Tibial artery (tissue), 4 donors: ENCODE measurements around the gene LMBRD1.
"Not testable (repeated sequence)": the region's sequence is repeated elsewhere in the genome, so short reads cannot be mapped to it uniquely, and the experiment has no call there.

Experiments
- DNase-seq, 2 donors: peaks; one replicate each; pipeline ENCODE4 v3.0.0-alpha.2; 2019
- H3K27ac ChIP-seq, 2 donors: fragments of 200-600 bp; sonication (generic) in 1 of 2; 1 replicate in 1 of 2; 2 replicates in 1 of 2; pipeline ENCODE4 v1.5.1; 2018 to 2019; ENCODE audit warnings: mild to moderate bottlenecking in 1 of 2
- H3K27me3 ChIP-seq, 2 donors: fragments of 200-600 bp; sonication (generic) in 1 of 2; one replicate each; pipeline versions ENCODE4 v1.5.1 to v1.6.0; 2016 to 2019
- H3K36me3 ChIP-seq, 3 donors: fragments of 200-600 bp; sonication (generic) in 2 of 3; one replicate each; pipeline ENCODE4 v1.5.1; 2016 to 2019; ENCODE audit warnings: mild to moderate bottlenecking in 2 of 3
- H3K4me1 ChIP-seq, 4 donors: fragments of 200-600 bp; sonication (generic) in 2 of 4; 1 replicate in 3 of 4; 2 replicates in 1 of 4; pipeline ENCODE4 v1.5.1; 2016 to 2019
- H3K4me3 ChIP-seq, 2 donors: fragments of 200-600 bp; sonication (generic) in 1 of 2; 1 replicate in 1 of 2; 2 replicates in 1 of 2; pipeline ENCODE4 v1.5.1; 2018 to 2019; ENCODE audit warnings: mild to moderate bottlenecking in 2 of 2
- H3K9me3 ChIP-seq, 3 donors: fragments of 200-600 bp; sonication (generic) in 1 of 3; one replicate each; pipeline ENCODE4 v1.5.1; 2016 to 2019
- CTCF ChIP-seq, 2 experiments: fragments of 200-600 bp in 1 of 2; fragments of 450-650 bp in 1 of 2; IDR thresholded peaks; one replicate each; pipeline ENCODE4 v1.5.1; 2017 to 2019; ENCODE audit warnings: antibody characterized with exemption in 2 of 2, mild to moderate bottlenecking in 1 of 2, moderate library complexity in 1 of 2
- intact Hi-C: fragments of 100-400 bp; cut with DNase I; formaldehyde crosslinking; loops from one replicate; pipeline ENCODE4 v1.15.0; 2023; ENCODE audit warnings: low total_unique reads

The LMBRD1 gene

GRCh38 chr6:69795469-69796072 is 1.2 kb downstream of the LMBRD1 start:
- H3K4me1 ChIP-seq, result peaks cover 0 to 46% (median 30%) of the 10 kb centered on the region in 4 donors
- H3K36me3 ChIP-seq, result no peaks in the 10 kb centered on the region
- H3K9me3 ChIP-seq, result no peaks in the 10 kb centered on the region
- H3K27ac ChIP-seq, result peak overlapping the region; percentile 93 to 96
- H3K4me3 ChIP-seq, result peak overlapping the region; percentile 70 to 73
- no peak for DNase-seq
- intact Hi-C loops, result no loop called here
- no peaks in the 10 kb centered on the region for H3K27me3 ChIP-seq
- peak in 1 of 2 experiments; percentile 5 for TF ChIP-seq CTCF (IDR thresholded peaks at IDR 0.05)

DNA sequence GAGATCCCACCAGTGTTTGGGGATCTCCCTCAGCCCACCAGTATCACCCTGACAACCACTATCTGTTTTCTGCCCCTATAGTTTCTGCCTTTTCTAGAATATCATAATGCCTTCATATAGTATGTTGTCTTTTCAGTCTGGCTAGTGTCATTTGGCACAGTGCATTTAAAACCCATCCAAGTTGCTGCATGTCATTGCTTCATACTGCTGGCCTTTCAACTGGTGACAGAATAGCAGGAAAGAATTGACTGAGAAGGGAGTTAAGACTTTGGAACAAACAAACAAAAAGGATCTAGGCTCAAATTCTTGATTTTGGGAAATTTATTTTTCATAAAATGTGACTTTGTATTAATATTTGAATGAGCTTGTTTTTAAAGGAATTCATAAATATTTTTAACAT is 4.5 kb downstream of the LMBRD1 start:
- peaks cover 0 to 12% (median 4%) of the 10 kb centered on the region in 3 donors for H3K36me3 ChIP-seq
- TF ChIP-seq CTCF (IDR thresholded peaks at IDR 0.05), result no peak
- peak in 1 of 2 donors; percentile 29 for DNase-seq
- H3K9me3 ChIP-seq, result no peaks in the 10 kb centered on the region
- no peaks in the 10 kb centered on the region for H3K27me3 ChIP-seq
- no peak overlapping the region for H3K4me3 ChIP-seq
- H3K27ac ChIP-seq, result peak overlapping the region; percentile 17 to 55
- H3K4me1 ChIP-seq, result peaks cover 0 to 45% (median 27%) of the 10 kb centered on the region in 4 donors
- intact Hi-C loops, result no loop called here

DNA sequence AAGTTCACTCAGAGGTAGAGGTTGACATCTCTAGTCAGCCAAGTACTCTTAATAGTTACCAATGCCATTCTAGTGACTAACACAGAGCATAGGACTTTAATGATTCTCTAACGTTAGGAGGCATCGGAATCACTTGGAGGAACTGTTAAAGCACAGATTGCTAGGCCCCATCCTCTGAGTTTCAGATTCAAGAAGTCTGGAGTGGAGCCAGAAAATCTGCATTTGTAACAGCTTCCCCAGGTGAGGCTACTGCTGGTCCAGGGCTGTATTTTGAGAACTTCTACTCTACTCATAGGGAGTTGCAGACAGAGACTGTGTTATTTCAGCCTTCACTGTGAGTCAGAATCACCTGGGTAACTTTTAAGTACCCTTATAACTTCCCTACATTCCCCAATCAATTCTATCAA is 5.7 kb downstream of the LMBRD1 start:
- intact Hi-C loops, result no loop called here
- Histone ChIP-seq H3K27me3 (no peaks in the 10 kb centered on the region), H3K36me3 (peaks cover 0 to 12% (median 4%) of the 10 kb centered on the region in 3 donors), H3K4me3 (no peak overlapping the region), H3K27ac (peak overlapping the region; percentile 48 to 55), H3K9me3 (no peaks in the 10 kb centered on the region), H3K4me1 (peaks cover 0 to 42% (median 26%) of the 10 kb centered on the region in 4 donors)
- no peak for TF ChIP-seq CTCF (IDR thresholded peaks at IDR 0.05)
- DNase-seq, result no peak

DNA sequence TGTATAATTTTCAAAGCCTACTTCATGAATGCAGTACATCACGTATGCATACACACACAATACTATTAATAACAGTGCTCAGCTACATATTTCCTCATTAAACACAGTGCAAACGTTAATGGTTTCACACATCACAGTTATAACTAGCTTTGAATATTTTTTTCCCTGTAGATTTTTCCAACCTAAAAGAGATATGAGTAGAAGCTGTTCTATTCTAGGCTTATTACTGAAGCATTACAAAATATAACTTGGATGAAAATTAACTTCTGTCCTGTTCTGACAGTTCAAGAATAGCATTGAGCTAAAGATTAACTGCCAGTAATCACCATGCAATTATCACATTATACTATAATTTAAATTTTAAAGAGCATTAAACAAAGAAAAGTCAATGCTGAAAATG is 6.2 kb downstream of the LMBRD1 start:
- no peak for DNase-seq
- no peak for TF ChIP-seq CTCF (IDR thresholded peaks at IDR 0.05)
- Histone ChIP-seq H3K4me3 (no peak overlapping the region), H3K9me3 (no peaks in the 10 kb centered on the region), H3K27me3 (no peaks in the 10 kb centered on the region), H3K36me3 (peaks cover 0 to 12% (median 4%) of the 10 kb centered on the region in 3 donors), H3K27ac (peak overlapping the region; percentile 48 to 55), H3K4me1 (peaks cover 0 to 42% (median 26%) of the 10 kb centered on the region in 4 donors)
- intact Hi-C loops, result no loop called here

GRCh38 chr6:69789578-69789977 is 7.2 kb downstream of the LMBRD1 start:
- no peak for DNase-seq
- no peak overlapping the region for H3K4me3 ChIP-seq
- no peaks in the 10 kb centered on the region for H3K9me3 ChIP-seq
- TF ChIP-seq CTCF (IDR thresholded peaks at IDR 0.05), result no peak
- peaks cover 0 to 12% (median 4%) of the 10 kb centered on the region in 3 donors for H3K36me3 ChIP-seq
- intact Hi-C loops, result no loop called here
- peaks cover 0 to 32% (median 20%) of the 10 kb centered on the region in 4 donors for H3K4me1 ChIP-seq
- no peak overlapping the region for H3K27ac ChIP-seq
- H3K27me3 ChIP-seq, result no peaks in the 10 kb centered on the region

- H3K9me3 ChIP-seq, intact Hi-C loops, H3K27me3 ChIP-seq, H3K27ac ChIP-seq, DNase-seq, H3K4me3 ChIP-seq: not testable (repeated sequence)
- Histone ChIP-seq H3K36me3 (peaks cover 4 to 12% (median 4%) of the 10 kb centered on the region in 3 donors), H3K4me1 (peaks cover 0 to 25% (median 18%) of the 10 kb centered on the region in 4 donors)
These were observed 9.4 kb downstream of the LMBRD1 start for GRCh38 chr6:69787436-69787835.
